Left renal pelvis (tissue), 4 donors: Measurements from ENCODE around the gene GIMAP6. TPM values are rescaled to one million over a fixed set of nuclear protein-coding genes. Genes with fewer than 3 reads are reported as not detected.
"Not testable (repeated sequence)": the region's sequence is repeated elsewhere in the genome, so short reads cannot be mapped to it uniquely, and the experiment has no call there.

Experiments
- DNase-seq, 4 donors: peaks; one replicate each; pipeline ENCODE4 v3.0.0-alpha.2; 2013; ENCODE audit warnings: low read depth in 4 of 4, low spot score in 3 of 4
- polyA plus RNA-seq, 4 donors: library from polyadenylated mRNA; unstranded; fragments of 120-200 nt; gene quantifications; one replicate each; pipeline ENCODE4 v1.2.1, GENCODE V29; 2013; ENCODE audit not compliant: insufficient read length in 4 of 4

Gene GIMAP6
- 10 to 100 TPM in 3 of 4 donors, 1 to 10 TPM in 1; 9.3 to 17.8 (median 13.8) TPM for polyA plus RNA-seq

- DNase-seq, result no peak
Observed at GRCh38 chr7:150631866-150632864, at the start of gene GIMAP6. Gene GIMAP6 (minus strand): TSS chr7:150632385. CDS start chr7:150630142, 2,243 bp downstream.

DNA sequence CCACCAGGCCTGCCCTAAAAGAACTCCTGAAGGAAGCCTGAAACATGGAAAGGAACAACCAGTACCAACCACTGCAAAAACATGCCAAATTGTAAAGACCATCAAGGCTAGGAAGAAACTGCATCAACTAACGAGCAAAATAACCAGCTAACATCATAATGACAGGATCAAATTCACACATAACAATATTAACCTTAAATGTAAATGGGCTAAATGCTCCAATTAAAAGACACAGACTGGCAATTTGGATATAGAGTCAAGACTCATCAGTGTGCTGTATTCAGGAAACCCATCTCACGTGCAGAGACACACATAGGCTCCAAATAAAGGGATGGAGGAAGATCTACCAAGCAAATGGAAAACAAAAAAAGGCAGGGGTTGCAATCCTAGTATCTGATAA lies 48.2 kb upstream of the GIMAP6 start:
- not testable (repeated sequence) for DNase-seq

DNA sequence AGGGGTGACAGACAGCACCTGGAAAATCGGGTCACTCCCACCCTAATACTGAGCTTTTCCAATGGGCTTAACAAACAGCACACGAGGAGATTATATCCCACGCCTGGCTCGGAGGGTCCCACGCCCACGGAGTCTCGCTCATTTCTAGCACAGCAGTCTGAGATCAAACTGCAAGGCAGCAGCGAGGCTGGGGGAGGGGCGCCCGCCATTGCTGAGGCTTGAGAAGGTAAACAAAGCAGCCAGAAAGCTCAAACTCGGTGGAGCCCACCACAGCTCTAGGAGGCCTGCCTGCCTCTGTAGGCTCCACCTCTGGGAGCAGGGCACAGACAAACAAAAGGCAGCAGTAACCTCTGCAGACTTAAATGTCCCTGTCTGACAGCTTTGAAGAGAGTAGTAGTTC lies 46.4 kb upstream of the GIMAP6 start:
- not testable (repeated sequence) for DNase-seq

- DNase-seq, result not testable (repeated sequence)
Observed at GRCh38 chr7:150676854-150677253, 44.7 kb upstream of the GIMAP6 start.

DNA sequence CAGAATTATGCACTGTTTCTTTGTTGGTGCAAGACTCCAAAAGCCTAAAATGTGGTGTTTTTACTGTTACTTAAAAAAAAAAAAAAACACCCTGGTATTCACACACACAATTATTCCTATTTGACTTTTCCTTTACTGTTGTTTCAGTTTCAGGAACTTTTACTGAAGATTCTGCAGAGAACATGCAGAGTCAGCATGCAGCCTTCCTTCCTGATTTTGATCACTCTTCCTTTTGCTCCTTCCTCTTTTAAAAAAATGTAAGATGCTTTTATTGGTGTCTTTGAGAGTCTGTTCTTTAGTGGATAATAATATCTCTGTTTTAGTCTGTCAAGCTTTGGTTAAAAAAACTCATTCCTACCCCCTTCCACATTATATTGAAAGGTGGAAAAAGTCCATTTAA lies 44.1 kb upstream of the GIMAP6 start:
- DNase-seq, result not testable (repeated sequence)

DNA sequence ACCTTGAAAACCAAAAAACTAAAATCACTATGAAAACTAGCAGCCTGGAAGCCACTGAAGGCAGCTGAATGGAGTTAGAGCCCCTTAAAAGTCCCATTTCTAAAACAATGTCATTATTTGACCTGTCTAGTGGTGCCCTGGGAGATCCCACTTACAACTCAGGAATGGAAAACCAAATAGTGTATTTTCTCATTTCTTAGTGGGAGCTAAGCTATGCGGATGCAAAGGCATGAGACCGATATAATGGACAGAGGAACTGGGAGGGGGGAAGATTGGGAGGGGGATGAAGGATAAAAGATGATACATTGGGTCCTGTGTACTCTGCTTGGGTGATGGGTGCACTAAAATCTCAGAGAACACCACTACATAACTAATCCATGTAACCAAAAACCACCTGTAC lies 43.5 kb upstream of the GIMAP6 start:
- no peak for DNase-seq

GRCh38 chr7:150671798-150672585 lies 39.8 kb upstream of the GIMAP6 start:
- DNase-seq, result not testable (repeated sequence)

- DNase-seq, result no peak
Observed at GRCh38 chr7:150668977-150669376, 36.8 kb upstream of the GIMAP6 start.

DNA sequence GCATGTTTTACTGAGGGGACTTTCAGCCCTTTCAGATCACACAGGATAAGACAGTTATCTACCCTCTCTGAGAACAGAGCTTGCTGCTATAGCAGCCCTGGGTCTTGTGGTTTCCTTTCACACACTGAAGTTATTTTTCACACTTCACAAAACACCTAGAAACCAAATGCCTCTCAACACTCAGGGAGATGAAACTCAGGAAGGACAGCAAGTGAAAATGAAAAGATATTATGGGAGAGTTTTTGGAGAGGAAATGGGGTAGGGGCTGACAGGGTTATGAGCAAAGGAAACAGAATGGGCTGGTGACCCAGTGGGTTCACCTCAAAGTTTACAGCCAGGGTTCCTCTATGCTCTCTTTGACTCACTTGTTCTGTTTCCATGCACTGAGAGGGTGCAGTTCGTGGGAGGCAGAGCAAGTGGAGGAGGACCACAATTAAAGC lies 36.3 kb upstream of the GIMAP6 start:
- no peak for DNase-seq

DNA sequence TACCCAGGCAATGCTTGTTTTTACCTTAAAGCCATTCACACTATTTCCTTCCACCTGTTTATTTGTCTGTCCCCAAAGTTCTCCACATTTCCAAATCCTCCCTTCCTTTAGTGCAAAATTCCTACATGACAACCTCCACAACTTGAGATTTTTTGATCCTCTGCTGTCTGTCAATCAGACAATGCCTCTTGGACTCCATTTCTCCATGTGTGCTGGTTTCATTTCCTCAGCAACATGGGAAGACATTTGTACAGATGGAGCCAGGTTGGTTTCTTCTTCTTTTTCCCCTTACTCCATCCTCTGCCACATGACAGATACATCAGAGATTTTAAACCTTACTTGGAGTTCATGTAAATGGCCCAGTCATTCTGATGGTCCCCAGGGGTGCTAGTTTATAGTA lies 34.2 kb upstream of the GIMAP6 start:
- no peak for DNase-seq

GRCh38 chr7:150665896-150666295 lies 33.7 kb upstream of the GIMAP6 start:
- DNase-seq, result no peak

GRCh38 chr7:150665089-150665748 lies 33.0 kb upstream of the GIMAP6 start:
- DNase-seq, result no peak

DNA sequence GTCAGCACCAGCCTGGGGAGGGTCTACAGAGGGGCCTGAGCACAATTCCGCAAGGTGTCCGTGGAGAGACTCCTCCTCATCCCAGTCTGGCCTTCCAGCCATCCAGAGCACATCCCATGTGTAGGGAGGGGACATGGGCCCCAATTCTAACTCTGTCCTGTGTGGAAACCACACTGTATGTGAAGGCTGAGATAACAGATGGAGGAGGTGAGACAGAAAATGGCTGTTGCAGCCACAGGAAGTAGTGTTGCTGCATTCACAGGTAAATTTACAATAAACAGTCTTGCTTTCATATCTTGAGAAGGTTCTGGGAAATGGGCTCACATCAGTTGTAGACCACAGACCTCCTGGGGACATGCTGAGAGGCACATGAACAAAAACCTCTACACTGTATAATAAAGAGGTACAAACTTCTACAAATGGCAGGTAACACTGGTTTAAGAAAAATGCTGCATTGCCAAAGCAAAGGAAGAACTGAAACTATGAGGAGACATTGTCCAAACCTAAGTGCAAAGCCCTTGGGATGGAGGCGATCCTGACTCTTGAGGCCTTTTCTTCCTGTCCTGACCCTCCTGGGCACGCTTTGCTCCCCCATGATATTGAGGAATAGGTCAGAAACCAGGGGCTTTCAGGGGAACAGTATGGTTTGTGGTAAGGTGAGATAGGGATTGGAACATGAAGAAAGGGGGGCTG lies 31.8 kb upstream of the GIMAP6 start:
- no peak for DNase-seq

DNA sequence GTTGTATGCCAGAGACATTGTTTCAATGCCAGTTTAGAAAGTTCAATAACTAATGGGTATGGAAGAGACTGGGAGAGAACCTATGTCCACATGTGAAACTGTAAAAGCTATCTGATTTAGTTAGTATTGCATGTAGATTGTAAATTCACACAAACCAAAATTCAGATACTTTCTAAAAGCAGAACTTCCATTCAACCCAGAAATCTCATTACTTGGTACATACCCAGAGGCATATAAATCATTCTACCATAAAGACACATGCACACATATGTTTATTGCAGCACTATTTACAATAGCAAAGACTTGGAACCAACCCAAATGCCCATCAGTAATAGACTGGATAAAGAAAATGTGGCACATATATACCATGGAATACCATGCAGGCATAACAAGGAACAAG lies 30.6 kb upstream of the GIMAP6 start:
- not testable (repeated sequence) for DNase-seq

DNA sequence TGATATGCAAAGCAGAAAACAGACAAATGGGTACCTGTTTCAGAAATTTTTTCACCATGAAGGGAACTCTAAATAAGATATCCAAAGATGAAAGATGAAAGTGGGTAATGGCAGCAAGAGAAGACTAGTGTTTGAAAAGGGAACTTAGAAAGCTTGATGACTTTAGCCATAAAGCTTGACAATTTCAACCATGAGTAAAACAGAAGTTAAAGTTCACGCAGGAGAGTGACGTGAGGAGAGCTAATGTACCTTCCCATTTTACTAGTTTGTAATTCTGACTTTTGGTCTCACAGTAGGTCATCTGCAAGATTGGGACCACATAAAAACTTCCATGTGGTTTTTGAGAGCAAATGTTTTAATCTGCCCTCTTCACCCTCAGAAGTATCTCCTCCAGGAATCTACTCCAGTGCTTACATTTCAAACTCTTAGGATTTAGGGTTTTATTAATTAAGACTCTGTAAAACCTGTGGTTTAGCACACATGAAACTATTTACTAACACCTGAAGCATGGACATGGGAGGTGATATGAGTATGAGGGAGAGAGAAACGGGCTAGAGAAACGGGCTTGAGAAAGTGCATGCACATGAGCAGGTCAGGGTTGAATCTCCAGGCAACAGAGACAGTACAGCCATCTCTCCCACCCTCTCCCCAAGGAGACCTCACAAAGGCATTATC lies 28.9 kb upstream of the GIMAP6 start:
- DNase-seq, result no peak

DNA sequence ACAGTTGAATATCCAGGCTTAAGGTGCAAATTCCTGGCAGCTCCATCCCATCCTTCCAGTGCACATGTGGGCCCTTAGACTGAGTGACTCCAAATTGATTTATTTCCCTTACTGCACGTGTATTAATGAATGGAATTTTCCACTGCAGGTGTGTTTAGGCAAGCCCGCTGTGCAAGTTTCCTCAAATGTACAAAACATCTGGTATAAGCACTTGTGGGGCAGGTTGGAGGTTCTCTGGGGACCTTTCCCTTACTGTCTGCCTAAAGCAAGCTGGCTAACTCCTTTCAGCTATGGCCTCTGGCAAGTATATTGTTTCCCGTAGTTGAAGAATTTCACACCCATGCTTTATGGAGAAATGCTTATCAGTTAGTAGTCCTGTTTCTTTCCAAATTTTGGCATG lies 25.3 kb upstream of the GIMAP6 start:
- no peak for DNase-seq

GRCh38 chr7:150656047-150656446 lies 23.9 kb upstream of the GIMAP6 start:
- no peak for DNase-seq

GRCh38 chr7:150654692-150655091 lies 22.5 kb upstream of the GIMAP6 start:
- no peak for DNase-seq

- no peak for DNase-seq
Observed at GRCh38 chr7:150649080-150649385, 16.8 kb upstream of the GIMAP6 start.
